ENCODE measurements around the gene NR2C2.

The NR2C2 gene

DNA sequence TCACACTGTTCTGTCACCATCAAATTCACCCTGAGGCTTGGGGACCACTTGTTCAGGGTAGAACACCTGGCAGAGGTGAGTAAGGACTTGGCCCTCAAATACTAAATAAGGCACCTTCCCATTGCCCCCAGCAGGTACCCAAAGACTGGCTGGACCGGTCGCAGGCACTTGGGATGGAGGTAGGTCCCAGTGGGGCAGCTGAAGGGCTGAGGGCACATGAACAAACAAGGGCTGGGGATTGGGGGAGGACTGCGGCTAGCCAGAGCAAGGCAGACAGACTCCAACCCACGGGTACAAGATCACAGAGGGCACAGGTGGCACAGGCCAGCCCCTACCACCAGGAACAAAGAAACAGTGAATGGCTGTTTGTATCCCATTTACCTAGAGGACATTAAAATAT lies 115.9 kb downstream of the NR2C2 start:
- TF ChIP-seq FOXM1 (IDR thresholded peaks at IDR 0.05; ENCODE audit: borderline replicate concordance, low read depth) = no peak
- TF ChIP-seq YY1 (IDR thresholded peaks at IDR 0.05; ENCODE audit: low read depth) = no peak
- no peak for TF ChIP-seq REST (IDR thresholded peaks at IDR 0.05; ENCODE audit: low read depth)
- TF ChIP-seq, protein P1, sequence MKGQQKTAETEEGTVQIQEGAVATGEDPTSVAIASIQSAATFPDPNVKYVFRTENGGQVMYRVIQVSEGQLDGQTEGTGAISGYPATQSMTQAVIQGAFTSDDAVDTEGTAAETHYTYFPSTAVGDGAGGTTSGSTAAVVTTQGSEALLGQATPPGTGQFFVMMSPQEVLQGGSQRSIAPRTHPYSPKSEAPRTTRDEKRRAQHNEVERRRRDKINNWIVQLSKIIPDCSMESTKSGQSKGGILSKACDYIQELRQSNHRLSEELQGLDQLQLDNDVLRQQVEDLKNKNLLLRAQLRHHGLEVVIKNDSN (IDR thresholded peaks at IDR 0.05) = no peak
- no peak for TF ChIP-seq ZBTB7A (IDR thresholded peaks at IDR 0.05; ENCODE audit: low read depth)
- no peak for TF ChIP-seq NFIC (IDR thresholded peaks at IDR 0.05)
- TF ChIP-seq CREB1 (IDR thresholded peaks at IDR 0.05; ENCODE audit: low read depth) = no peak
- TF ChIP-seq TAF1 (IDR thresholded peaks at IDR 0.05; ENCODE audit: low read depth) = no peak
- TF ChIP-seq CEBPB (IDR thresholded peaks at IDR 0.05) = no peak
- no peak for TF ChIP-seq TCF12 (IDR thresholded peaks at IDR 0.05; ENCODE audit: low read depth)
- TF ChIP-seq TEAD4 (IDR thresholded peaks at IDR 0.05) = no peak
- no peak for TF ChIP-seq MAX (IDR thresholded peaks at IDR 0.05)
- TF ChIP-seq EP300 (IDR thresholded peaks at IDR 0.05; ENCODE audit: borderline replicate concordance) = no peak

DNA sequence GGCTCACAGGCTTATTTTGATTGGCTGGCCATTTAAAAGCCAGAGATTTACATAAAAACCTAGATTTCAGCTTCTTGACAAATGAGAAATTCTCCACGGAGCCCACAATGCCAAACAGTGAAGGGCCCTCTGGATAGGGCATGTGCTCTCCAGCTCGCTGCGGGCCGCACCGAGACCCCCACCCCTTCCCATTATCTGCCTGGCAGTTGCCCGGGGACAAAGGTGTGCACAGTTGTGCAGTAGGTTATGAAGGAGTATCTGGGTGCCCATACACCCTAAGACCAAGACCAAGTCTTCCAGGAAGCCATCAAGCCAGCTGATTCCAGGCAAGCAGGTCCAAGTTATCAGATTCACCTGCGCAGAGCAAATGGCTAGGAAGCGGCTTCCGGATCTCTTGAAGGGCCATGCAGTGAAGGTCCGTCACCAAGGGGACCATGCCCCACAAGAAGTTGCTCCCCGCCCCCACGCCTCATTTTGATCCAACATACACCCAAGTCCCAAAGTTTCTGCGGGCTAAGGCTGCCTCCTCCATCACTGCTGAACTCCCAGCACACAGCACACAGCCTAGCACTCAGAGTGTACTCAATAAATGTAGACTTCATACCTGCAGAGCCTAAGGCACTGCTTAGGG lies 116.4 kb downstream of the NR2C2 start:
- TF ChIP-seq MAX (IDR thresholded peaks at IDR 0.05) = no peak
- no peak for TF ChIP-seq CREB1 (IDR thresholded peaks at IDR 0.05; ENCODE audit: low read depth)
- no peak for TF ChIP-seq TCF12 (IDR thresholded peaks at IDR 0.05; ENCODE audit: low read depth)
- no peak for TF ChIP-seq EGR1 (IDR thresholded peaks at IDR 0.05)
- TF ChIP-seq ZBTB7A (IDR thresholded peaks at IDR 0.05; ENCODE audit: low read depth) = no peak
- TF ChIP-seq REST (IDR thresholded peaks at IDR 0.05; ENCODE audit: low read depth) = no peak

GRCh38 chr3:15064299-15064834 lies 117.0 kb downstream of the NR2C2 start:
- TF ChIP-seq TAF1 (IDR thresholded peaks at IDR 0.05; ENCODE audit: low read depth) = no peak
- TF ChIP-seq TEAD4 (IDR thresholded peaks at IDR 0.05) = no peak
- TF ChIP-seq FOXM1 (IDR thresholded peaks at IDR 0.05; ENCODE audit: borderline replicate concordance, low read depth) = no peak
- no peak for TF ChIP-seq CEBPB (IDR thresholded peaks at IDR 0.05)

DNA sequence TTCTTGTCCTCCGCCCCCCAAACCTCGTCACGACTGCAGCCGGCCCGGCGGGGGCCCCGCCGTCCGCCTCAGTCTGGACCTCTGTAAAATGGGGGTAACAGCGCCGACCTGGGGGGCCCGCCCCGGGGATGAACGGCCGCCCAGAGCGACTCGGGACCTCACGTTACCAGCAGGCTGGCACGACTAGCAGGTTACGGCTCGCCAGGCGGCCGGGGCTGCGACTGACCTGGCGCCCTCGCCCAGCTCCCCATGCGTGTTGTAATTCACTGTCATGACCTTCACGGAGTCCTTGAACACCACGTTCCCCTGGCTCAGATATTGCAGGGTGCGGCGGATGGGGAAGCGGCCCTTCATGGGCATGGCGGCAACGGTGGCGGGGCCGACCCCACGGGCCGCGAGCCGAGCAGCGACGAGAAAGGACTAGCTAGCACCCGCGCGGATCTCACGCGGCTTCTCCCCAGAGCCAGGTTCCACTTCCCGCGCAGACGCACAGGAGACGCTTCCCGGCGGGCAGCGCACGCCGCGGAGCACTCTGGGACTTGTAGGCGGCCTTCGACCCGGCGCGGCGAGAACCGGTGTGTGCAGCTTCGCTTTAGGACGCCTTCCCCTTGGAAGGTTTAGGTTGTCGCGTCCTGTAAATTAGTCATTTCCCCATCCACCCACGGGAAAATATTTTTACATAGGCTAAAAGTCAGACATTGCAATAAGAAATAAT lies 117.6 kb downstream of the NR2C2 start, which contains the start of gene MRPS25:
TSS of gene MRPS25 (minus strand) at position 481 of the 715 bp plus-strand sequence. CDS start at position 360, 121 bp downstream.
- no peak; the same call in 1 of the 2 replicates for TF ChIP-seq YY1 (IDR thresholded peaks at IDR 0.05; ENCODE audit: low read depth)
- TF ChIP-seq, protein P1 (IDR thresholded peaks at IDR 0.05) = peak; percentile 19; the same call in 1 of the 2 replicates
- peak; percentile 96 for TF ChIP-seq MAX (IDR thresholded peaks at IDR 0.05)
- TF ChIP-seq TCF12 (IDR thresholded peaks at IDR 0.05; ENCODE audit: low read depth) = peak; percentile 24; the same call in 1 of the 2 replicates
- TF ChIP-seq TAF1 (IDR thresholded peaks at IDR 0.05; ENCODE audit: low read depth) = peak; percentile 91

DNA sequence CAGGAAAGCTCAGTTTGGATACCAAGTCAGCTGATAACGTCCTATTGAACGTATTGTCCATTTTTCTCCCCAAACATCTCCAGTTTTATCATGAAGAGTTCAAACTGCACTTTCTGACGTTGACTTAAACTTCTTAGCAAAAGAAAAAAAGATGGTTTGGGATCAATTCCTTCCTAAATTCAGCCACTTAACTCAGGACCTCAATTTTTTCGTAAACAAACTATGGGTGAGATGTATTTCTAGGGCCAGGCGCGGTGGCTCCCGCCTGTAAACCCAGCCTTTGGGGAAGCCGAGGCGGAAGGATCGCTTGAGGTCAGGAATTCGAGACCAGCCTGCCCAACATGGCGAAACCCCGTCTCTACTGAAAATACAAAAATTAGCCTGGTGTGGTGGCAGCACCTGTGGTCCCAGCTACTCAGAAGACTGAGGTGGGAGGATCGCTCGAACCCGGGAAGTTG lies 118.2 kb downstream of the NR2C2 start:
- no peak for TF ChIP-seq MAX (IDR thresholded peaks at IDR 0.05)
- no peak for TF ChIP-seq CEBPB (IDR thresholded peaks at IDR 0.05)
- no peak for TF ChIP-seq CREB1 (IDR thresholded peaks at IDR 0.05; ENCODE audit: low read depth)
- TF ChIP-seq FOXM1 (IDR thresholded peaks at IDR 0.05; ENCODE audit: borderline replicate concordance, low read depth) = no peak
- no peak for TF ChIP-seq NFIC (IDR thresholded peaks at IDR 0.05)
- TF ChIP-seq EGR1 (IDR thresholded peaks at IDR 0.05) = no peak
- TF ChIP-seq YY1 (IDR thresholded peaks at IDR 0.05; ENCODE audit: low read depth) = no peak
- TF ChIP-seq TEAD4 (IDR thresholded peaks at IDR 0.05) = no peak
- no peak for TF ChIP-seq TAF1 (IDR thresholded peaks at IDR 0.05; ENCODE audit: low read depth)
- no peak for TF ChIP-seq ZBTB7A (IDR thresholded peaks at IDR 0.05; ENCODE audit: low read depth)
- TF ChIP-seq REST (IDR thresholded peaks at IDR 0.05; ENCODE audit: low read depth) = no peak
- TF ChIP-seq EP300 (IDR thresholded peaks at IDR 0.05; ENCODE audit: borderline replicate concordance) = no peak
- no peak for TF ChIP-seq TCF12 (IDR thresholded peaks at IDR 0.05; ENCODE audit: low read depth)
- TF ChIP-seq, protein P1 (IDR thresholded peaks at IDR 0.05) = no peak
- TF ChIP-seq RAD21 (IDR thresholded peaks at IDR 0.05; ENCODE audit: low read depth) = no peak
